HEK293T (cell line): ENCODE measurements around the gene GATAD2B.

Experiments
- CTCF ChIA-PET: fragments of 350-600 bp; formaldehyde crosslinking; extraction: SDS; loops from one replicate; lab custom pipeline; 2021; ENCODE audit warnings: antibody characterized with exemption, inconsistent platforms; lab: Yijun Ruan, JAX
- POLR2A ChIA-PET: fragments of 350-600 bp; formaldehyde crosslinking; extraction: SDS; loops from one replicate; lab custom pipeline; 2020; ENCODE audit warnings: antibody characterized with exemption, inconsistent platforms; lab: Yijun Ruan, JAX
- DNase-seq: peaks from one replicate; pipeline ENCODE4 v3.0.0; 2012; ENCODE audit warnings: mixed read lengths; ENCODE audit errors: extremely low spot score
- ARNT ChIP-seq: fragments of 450-650 bp; IDR thresholded peaks from 2 replicates; pipeline ENCODE4 v1.6.1; 2017; ENCODE audit warnings: mild to moderate bottlenecking
- BHLHE40 ChIP-seq: fragments of 450-650 bp; IDR thresholded peaks from 2 replicates; pipeline ENCODE4 v1.6.1; 2016; ENCODE audit warnings: mild to moderate bottlenecking, moderate library complexity, borderline replicate concordance
- CTBP1 ChIP-seq: fragments of 450-650 bp; IDR thresholded peaks from 2 replicates; pipeline ENCODE4 v1.6.1; 2016; ENCODE audit warnings: borderline replicate concordance
- ELF4 ChIP-seq: fragments of 450-650 bp; IDR thresholded peaks from 2 replicates; pipeline ENCODE4 v1.6.1; 2017; ENCODE audit warnings: antibody characterized with exemption
- FOXA1 ChIP-seq: fragments of 450-650 bp; IDR thresholded peaks from 2 replicates; pipeline ENCODE4 v1.6.1; 2016; ENCODE audit warnings: mild to moderate bottlenecking
- FOXK2 ChIP-seq: fragments of 450-650 bp; IDR thresholded peaks from 2 replicates; pipeline ENCODE4 v1.6.1; 2016; ENCODE audit warnings: mild to moderate bottlenecking
- FOXM1 ChIP-seq: fragments of 450-650 bp; IDR thresholded peaks from 2 replicates; pipeline ENCODE4 v1.6.1; 2017; ENCODE audit warnings: mild to moderate bottlenecking, borderline replicate concordance
- HDGF ChIP-seq: fragments of 450-650 bp; IDR thresholded peaks from 2 replicates; pipeline ENCODE4 v1.6.1; 2017; ENCODE audit warnings: antibody characterized with exemption, borderline replicate concordance
- L3MBTL2 ChIP-seq: fragments of 450-650 bp; conservative IDR thresholded peaks from 2 replicates; pipeline ENCODE4 v1.6.1; 2016; ENCODE audit warnings: mild to moderate bottlenecking
- LEF1 ChIP-seq: fragments of 450-650 bp; IDR thresholded peaks from 2 replicates; pipeline ENCODE4 v1.6.1; 2017; ENCODE audit warnings: mild to moderate bottlenecking, borderline replicate concordance
- NFRKB ChIP-seq: fragments of 450-650 bp; IDR thresholded peaks from 2 replicates; pipeline ENCODE4 v1.6.1; 2016; ENCODE audit warnings: mild to moderate bottlenecking, moderate library complexity
- PKNOX1 ChIP-seq: fragments of 450-650 bp; IDR thresholded peaks from 2 replicates; pipeline ENCODE4 v1.6.1; 2016
- SP1 ChIP-seq: fragments of 450-650 bp; IDR thresholded peaks from 2 replicates; pipeline ENCODE4 v1.6.1; 2017
- SUZ12 ChIP-seq: fragments of 450-650 bp; IDR thresholded peaks from 2 replicates; pipeline ENCODE4 v1.6.1; 2016; ENCODE audit warnings: mild to moderate bottlenecking
- TARDBP ChIP-seq: fragments of 450-650 bp; IDR thresholded peaks from 2 replicates; pipeline ENCODE4 v1.6.1; 2016
- ZNF384 ChIP-seq: fragments of 450-650 bp; IDR thresholded peaks from 2 replicates; pipeline ENCODE4 v1.6.1; 2016

The GATAD2B gene

GRCh38 chr1:153961421-153961820 is 38.6 kb upstream of the GATAD2B start:
- DNase-seq = no peak
- ChIA-PET CTCF (no interaction called here), POLR2A (interaction anchor here (3.2 to 4.0 kb wide), 2 partner anchors 15 to 29 kb away, joined by 27 to 38 read pairs; partner anchors contain the start of genes DENND4B and RPS27)
- TF ChIP-seq SUZ12 = no peak
- TF ChIP-seq LEF1 = no peak
- no peak for TF ChIP-seq CTBP1
- TF ChIP-seq L3MBTL2 = no peak
- TF ChIP-seq FOXA1 = no peak
- no peak for TF ChIP-seq NFRKB

- CTCF ChIA-PET = no interaction called here
- DNase-seq = no peak
- POLR2A ChIA-PET = interaction anchor here (1.0 to 7.7 kb wide), 5 partner anchors 7 to 30 kb away, joined by 3 to 74 read pairs (median 20); partner anchors contain the start of genes CREB3L4, DENND4B, JTB and RAB13
- no peak for TF ChIP-seq TARDBP
Measured at GRCh38 chr1:153960206-153960605, 37.4 kb upstream of the GATAD2B start.

GRCh38 chr1:153959454-153959853 is 36.7 kb upstream of the GATAD2B start:
- ChIA-PET POLR2A (interaction anchor here (1.0 to 7.7 kb wide), 5 partner anchors 7 to 31 kb away, joined by 3 to 74 read pairs (median 20); partner anchors contain the start of genes CREB3L4, DENND4B, JTB and RAB13), CTCF (no interaction called here)
- TF ChIP-seq FOXM1 = no peak
- no peak for DNase-seq

GRCh38 chr1:153958961-153959260 is 36.1 kb upstream of the GATAD2B start:
- DNase-seq = no peak
- TF ChIP-seq FOXA1 (no peak), BHLHE40 (no peak), SP1 (no peak), ARNT (no peak)
- POLR2A ChIA-PET = interaction anchor here (1.5 to 7.7 kb wide), 4 partner anchors 8 to 32 kb away, joined by 4 to 74 read pairs (median 25); partner anchors contain the start of genes CREB3L4, DENND4B and JTB
- CTCF ChIA-PET = interaction anchor here (0.8 kb wide), 1 partner anchor 9 kb away, joined by 3 read pairs; the partner anchor contains the start of gene CREB3L4

GRCh38 chr1:153958111-153958960 is 35.6 kb upstream of the GATAD2B start, which contains the start of gene CRTC2:
CRTC2 (minus strand) TSS chr1:153958612; CDS start chr1:153958497, 115 bp downstream.
- POLR2A ChIA-PET = interaction anchor here (0.6 to 7.7 kb wide), 8 partner anchors 9 to 35 kb away, joined by 3 to 74 read pairs (median 4); partner anchors contain the start of genes CREB3L4, DENND4B, GATAD2B and JTB

GRCh38 chr1:153957744-153958110 is 35.0 kb upstream of the GATAD2B start:
- no peak for DNase-seq
- TF ChIP-seq NFRKB = no peak
- no peak for TF ChIP-seq SUZ12
- TF ChIP-seq ARNT = no peak
- TF ChIP-seq HDGF = no peak
- TF ChIP-seq LEF1 = no peak
- TF ChIP-seq L3MBTL2 = no peak
- TF ChIP-seq CTBP1 = no peak
- TF ChIP-seq TARDBP = no peak
- no peak for TF ChIP-seq PKNOX1
- no peak for TF ChIP-seq BHLHE40
- TF ChIP-seq FOXA1 = no peak
- POLR2A ChIA-PET = interaction anchor here (0.6 to 7.7 kb wide), 8 partner anchors 9 to 35 kb away, joined by 3 to 74 read pairs (median 4); partner anchors contain the start of genes CREB3L4, DENND4B, GATAD2B and JTB
- CTCF ChIA-PET = interaction anchor here (0.6 to 1.1 kb wide), 2 partner anchors 11 to 35 kb away, joined by 3 to 4 read pairs; partner anchors contain the start of gene DENND4B

More at GRCh38 chr1:153958111-153958960, 35.6 kb upstream of the GATAD2B start, which contains the start of gene CRTC2:
- CTCF ChIA-PET = interaction anchor here (0.8 to 1.1 kb wide), 2 partner anchors 9 to 12 kb away, joined by 3 read pairs; partner anchors contain the start of genes CREB3L4 and DENND4B
- peak; percentile 97 for DNase-seq
- peak; percentile 99 for TF ChIP-seq ELF4
- no peak for TF ChIP-seq FOXK2
- TF ChIP-seq L3MBTL2 = peak; percentile 72

- TF ChIP-seq ELF4 = no peak
- TF ChIP-seq FOXM1 = no peak
- no peak for TF ChIP-seq FOXK2
- TF ChIP-seq ZNF384 = no peak
- TF ChIP-seq BHLHE40 = no peak
- TF ChIP-seq HDGF = no peak
- TF ChIP-seq TARDBP = no peak
- no peak for TF ChIP-seq ARNT
- no peak for TF ChIP-seq FOXA1
- TF ChIP-seq NFRKB = no peak
- TF ChIP-seq CTBP1 = no peak
- no peak for TF ChIP-seq SP1
- TF ChIP-seq PKNOX1 = no peak
- no peak for TF ChIP-seq LEF1
- TF ChIP-seq L3MBTL2 = no peak
- TF ChIP-seq SUZ12 = no peak
- ChIA-PET CTCF (interaction anchor here (0.6 to 1.2 kb wide), 3 partner anchors 10 to 34 kb away, joined by 3 to 4 read pairs (median 4); partner anchors contain the start of gene DENND4B), POLR2A (interaction anchor here (0.6 to 7.7 kb wide), 7 partner anchors 10 to 34 kb away, joined by 3 to 74 read pairs (median 14); partner anchors contain the start of genes CREB3L4, DENND4B, JTB and RPS27)
- no peak for DNase-seq
Measured at GRCh38 chr1:153956997-153957715, 34.4 kb upstream of the GATAD2B start.
